Suprapubic skin (tissue), 3 donors: ENCODE measurements around the gene EMILIN3.

ENCODE experiments used
- CTCF ChIP-seq, 2 donors: fragments of 200-600 bp in 1 of 2; fragments of 450-650 bp in 1 of 2; sonication (generic) in 1 of 2; IDR thresholded peaks; one replicate each; pipeline ENCODE4 v1.5.1; 2016 to 2019; ENCODE audit warnings: antibody characterized with exemption in 2 of 2, mild to moderate bottlenecking in 1 of 2, moderate library complexity in 1 of 2
- EP300 ChIP-seq: sonication (generic); formaldehyde crosslinking; IDR thresholded peaks from one replicate; pipeline ENCODE4 v1.6.1; 2017; ENCODE audit warnings: antibody characterized with exemption
- POLR2A ChIP-seq, 2 donors: fragments of 450-650 bp; IDR thresholded peaks; one replicate each; pipeline ENCODE4 v1.6.1; 2017; ENCODE audit warnings: antibody characterized with exemption in 2 of 2, mild to moderate bottlenecking in 2 of 2, moderate library complexity in 2 of 2

GRCh38 chr20:41352106-41352505 lies 14.5 kb downstream of the EMILIN3 start:
- TF ChIP-seq CTCF (IDR thresholded peaks at IDR 0.05) (no peak), EP300 (no peak), POLR2A (IDR thresholded peaks at IDR 0.05) (no peak)
